Measurements from ENCODE around the gene PERP.

DNA sequence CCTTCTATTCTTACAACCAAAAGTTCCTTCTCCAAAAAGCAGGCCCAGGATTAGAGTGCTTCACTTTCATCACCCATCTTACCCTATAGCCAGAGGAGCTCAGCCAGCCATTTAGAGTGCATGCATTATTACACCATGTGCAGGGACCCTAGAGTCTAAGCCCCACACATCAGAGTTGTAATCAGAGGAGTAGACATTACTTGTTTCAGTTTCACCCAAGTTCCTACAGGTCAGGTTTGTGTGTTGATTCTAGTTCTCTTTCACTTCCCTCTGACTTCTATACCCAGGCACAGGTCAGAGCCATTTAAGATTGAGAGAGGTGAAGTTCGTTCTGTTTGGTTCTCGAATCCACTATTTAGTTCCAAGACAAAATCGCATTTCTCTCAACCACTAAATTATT lies 38.2 kb upstream of the PERP start:
- TF ChIP-seq, protein P1, sequence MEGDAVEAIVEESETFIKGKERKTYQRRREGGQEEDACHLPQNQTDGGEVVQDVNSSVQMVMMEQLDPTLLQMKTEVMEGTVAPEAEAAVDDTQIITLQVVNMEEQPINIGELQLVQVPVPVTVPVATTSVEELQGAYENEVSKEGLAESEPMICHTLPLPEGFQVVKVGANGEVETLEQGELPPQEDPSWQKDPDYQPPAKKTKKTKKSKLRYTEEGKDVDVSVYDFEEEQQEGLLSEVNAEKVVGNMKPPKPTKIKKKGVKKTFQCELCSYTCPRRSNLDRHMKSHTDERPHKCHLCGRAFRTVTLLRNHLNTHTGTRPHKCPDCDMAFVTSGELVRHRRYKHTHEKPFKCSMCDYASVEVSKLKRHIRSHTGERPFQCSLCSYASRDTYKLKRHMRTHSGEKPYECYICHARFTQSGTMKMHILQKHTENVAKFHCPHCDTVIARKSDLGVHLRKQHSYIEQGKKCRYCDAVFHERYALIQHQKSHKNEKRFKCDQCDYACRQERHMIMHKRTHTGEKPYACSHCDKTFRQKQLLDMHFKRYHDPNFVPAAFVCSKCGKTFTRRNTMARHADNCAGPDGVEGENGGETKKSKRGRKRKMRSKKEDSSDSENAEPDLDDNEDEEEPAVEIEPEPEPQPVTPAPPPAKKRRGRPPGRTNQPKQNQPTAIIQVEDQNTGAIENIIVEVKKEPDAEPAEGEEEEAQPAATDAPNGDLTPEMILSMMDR (IDR thresholded peaks at IDR 0.05; ENCODE audit: low read depth, low read length, poor library complexity, severe bottlenecking), result no peak
- no peak for TF ChIP-seq EZH2phosphoT487 (IDR thresholded peaks at IDR 0.05; ENCODE audit: borderline replicate concordance, low read length)
